ENCODE measurements around the gene CRYM.
"Not testable (repeated sequence)": the region's sequence is repeated elsewhere in the genome, so short reads cannot be mapped to it uniquely, and the experiment has no call there.

CRYM gene

GRCh38 chr16:21275529-21275928, 2.6 kb downstream of the CRYM start:
- no peak for DNase-seq (ENCODE audit: low read depth)
- H3K4me3 ChIP-seq (replicated peaks; ENCODE audit: low read depth, low read length) = no peak overlapping the region
- TF ChIP-seq CTCF (IDR thresholded peaks at IDR 0.05; ENCODE audit: low read length, missing control alignments) = no peak

- no peak for DNase-seq (ENCODE audit: low read depth)
- no peak for TF ChIP-seq CTCF (IDR thresholded peaks at IDR 0.05; ENCODE audit: low read length, missing control alignments)
- no peak overlapping the region for H3K4me3 ChIP-seq (replicated peaks; ENCODE audit: low read depth, low read length)
Observed at GRCh38 chr16:21274172-21274726, 3.8 kb downstream of the CRYM start.

GRCh38 chr16:21272763-21273162, 5.3 kb downstream of the CRYM start:
- H3K4me3 ChIP-seq (replicated peaks; ENCODE audit: low read depth, low read length); DNase-seq (ENCODE audit: low read depth): not testable (repeated sequence)

- TF ChIP-seq CTCF (IDR thresholded peaks at IDR 0.05; ENCODE audit: low read length, missing control alignments) = no peak
- DNase-seq (ENCODE audit: low read depth) = no peak
- no peak overlapping the region for H3K4me3 ChIP-seq (replicated peaks; ENCODE audit: low read depth, low read length)
Observed at GRCh38 chr16:21272253-21272652, 5.8 kb downstream of the CRYM start.

GRCh38 chr16:21268236-21268635, 9.9 kb downstream of the CRYM start:
- no peak for TF ChIP-seq CTCF (IDR thresholded peaks at IDR 0.05; ENCODE audit: low read length, missing control alignments)

GRCh38 chr16:21267298-21267697, 10.8 kb downstream of the CRYM start:
- DNase-seq (ENCODE audit: low read depth) = no peak
- no peak overlapping the region for H3K4me3 ChIP-seq (replicated peaks; ENCODE audit: low read depth, low read length)
- no peak for TF ChIP-seq CTCF (IDR thresholded peaks at IDR 0.05; ENCODE audit: low read length, missing control alignments)

More at GRCh38 chr16:21268236-21268635, 9.9 kb downstream of the CRYM start:
- H3K4me3 ChIP-seq (replicated peaks; ENCODE audit: low read depth, low read length) = no peak overlapping the region
- no peak for DNase-seq (ENCODE audit: low read depth)

- TF ChIP-seq CTCF (IDR thresholded peaks at IDR 0.05; ENCODE audit: low read length, missing control alignments) = no peak
- no peak for DNase-seq (ENCODE audit: low read depth)
- no peak overlapping the region for H3K4me3 ChIP-seq (replicated peaks; ENCODE audit: low read depth, low read length)
Observed at GRCh38 chr16:21265104-21265837, 12.8 kb downstream of the CRYM start.

Data from fibroblast of pulmonary artery (primary cell).